ENCODE results near the gene CKS1B.

The CKS1B gene

GRCh38 chr1:154937988-154938386, 36.5 kb upstream of the CKS1B start:
- TF ChIP-seq TEAD4 (IDR thresholded peaks at IDR 0.05) (no peak), TCF12 (IDR thresholded peaks at IDR 0.05; ENCODE audit: low read depth) (no peak), EP300 (IDR thresholded peaks at IDR 0.05; ENCODE audit: borderline replicate concordance) (no peak), TAF1 (IDR thresholded peaks at IDR 0.05; ENCODE audit: low read depth) (no peak), CEBPB (IDR thresholded peaks at IDR 0.05) (no peak), CREB1 (IDR thresholded peaks at IDR 0.05; ENCODE audit: low read depth) (no peak), MAX (IDR thresholded peaks at IDR 0.05) (no peak), YY1 (IDR thresholded peaks at IDR 0.05; ENCODE audit: low read depth) (no peak), EGR1 (IDR thresholded peaks at IDR 0.05) (no peak), ZBTB7A (IDR thresholded peaks at IDR 0.05; ENCODE audit: low read depth) (no peak), NFIC (IDR thresholded peaks at IDR 0.05) (no peak), USF1 (IDR thresholded peaks at IDR 0.05) (no peak), RAD21 (IDR thresholded peaks at IDR 0.05; ENCODE audit: low read depth) (no peak), FOXM1 (IDR thresholded peaks at IDR 0.05; ENCODE audit: borderline replicate concordance, low read depth) (no peak)

- no peak for TF ChIP-seq TCF12 (IDR thresholded peaks at IDR 0.05; ENCODE audit: low read depth)
- TF ChIP-seq RAD21 (IDR thresholded peaks at IDR 0.05; ENCODE audit: low read depth), result no peak
- TF ChIP-seq USF1 (IDR thresholded peaks at IDR 0.05), result no peak
- no peak for TF ChIP-seq FOXM1 (IDR thresholded peaks at IDR 0.05; ENCODE audit: borderline replicate concordance, low read depth)
- TF ChIP-seq EGR1 (IDR thresholded peaks at IDR 0.05), result no peak
- TF ChIP-seq REST (IDR thresholded peaks at IDR 0.05; ENCODE audit: low read depth), result no peak
- no peak for TF ChIP-seq EP300 (IDR thresholded peaks at IDR 0.05; ENCODE audit: borderline replicate concordance)
Observed at GRCh38 chr1:154938604-154939399, 35.7 kb upstream of the CKS1B start.

- TF ChIP-seq CEBPB (IDR thresholded peaks at IDR 0.05) (no peak), FOXM1 (IDR thresholded peaks at IDR 0.05; ENCODE audit: borderline replicate concordance, low read depth) (no peak), EP300 (IDR thresholded peaks at IDR 0.05; ENCODE audit: borderline replicate concordance) (no peak), RAD21 (IDR thresholded peaks at IDR 0.05; ENCODE audit: low read depth) (no peak), ZBTB7A (IDR thresholded peaks at IDR 0.05; ENCODE audit: low read depth) (no peak), REST (IDR thresholded peaks at IDR 0.05; ENCODE audit: low read depth) (no peak), USF1 (IDR thresholded peaks at IDR 0.05) (no peak), TCF12 (IDR thresholded peaks at IDR 0.05; ENCODE audit: low read depth) (no peak), NFIC (IDR thresholded peaks at IDR 0.05) (no peak), TAF1 (IDR thresholded peaks at IDR 0.05; ENCODE audit: low read depth) (no peak), YY1 (IDR thresholded peaks at IDR 0.05; ENCODE audit: low read depth) (no peak), EGR1 (IDR thresholded peaks at IDR 0.05) (no peak)
Observed at GRCh38 chr1:154940213-154940560, 34.3 kb upstream of the CKS1B start.

- TF ChIP-seq TCF12 (IDR thresholded peaks at IDR 0.05; ENCODE audit: low read depth) (no peak), TEAD4 (IDR thresholded peaks at IDR 0.05) (no peak), TAF1 (IDR thresholded peaks at IDR 0.05; ENCODE audit: low read depth) (no peak), YY1 (IDR thresholded peaks at IDR 0.05; ENCODE audit: low read depth) (no peak), USF1 (IDR thresholded peaks at IDR 0.05) (no peak), CEBPB (IDR thresholded peaks at IDR 0.05) (no peak), EGR1 (IDR thresholded peaks at IDR 0.05) (no peak), NFIC (IDR thresholded peaks at IDR 0.05) (no peak), FOXM1 (IDR thresholded peaks at IDR 0.05; ENCODE audit: borderline replicate concordance, low read depth) (no peak), ZBTB7A (IDR thresholded peaks at IDR 0.05; ENCODE audit: low read depth) (no peak), CREB1 (IDR thresholded peaks at IDR 0.05; ENCODE audit: low read depth) (no peak), REST (IDR thresholded peaks at IDR 0.05; ENCODE audit: low read depth) (no peak), EP300 (IDR thresholded peaks at IDR 0.05; ENCODE audit: borderline replicate concordance) (no peak), RAD21 (IDR thresholded peaks at IDR 0.05; ENCODE audit: low read depth) (no peak), MAX (IDR thresholded peaks at IDR 0.05) (no peak)
Observed at GRCh38 chr1:154940651-154941194, 33.8 kb upstream of the CKS1B start.
